Measurements from ENCODE around the gene NCKAP5. TPM values are rescaled to one million over a fixed set of nuclear protein-coding genes. Genes with fewer than 3 reads are reported as not detected.
"Not testable (repeated sequence)": the region's sequence is repeated elsewhere in the genome, so short reads cannot be mapped to it uniquely, and the experiment has no call there.

Gene NCKAP5
- total RNA-seq, 2 donors from 2014 or later, result not detected

DNA sequence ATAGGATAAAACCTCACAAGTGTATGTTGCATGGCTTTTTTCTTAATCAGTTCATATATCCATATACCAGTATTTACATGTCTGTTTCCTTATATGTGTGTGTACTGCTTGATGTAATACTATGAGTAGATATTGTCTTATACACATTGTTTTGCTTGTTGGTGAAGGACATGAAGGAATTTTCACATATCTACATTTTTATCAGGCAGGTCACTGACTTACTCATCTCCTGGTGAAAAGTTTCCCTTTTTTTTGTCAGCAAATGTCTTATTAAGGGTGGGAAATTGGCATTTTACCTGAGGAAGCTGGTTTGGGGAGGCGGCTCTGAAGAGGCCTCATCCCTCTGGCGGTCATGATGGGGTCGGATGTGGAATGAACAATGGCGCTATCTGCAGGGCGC lies 836.8 kb downstream of the NCKAP5 start:
- no peak for DNase-seq (ENCODE audit: low spot score)
- Mint-ChIP-seq H3K36me3 (no peaks in the 10 kb centered on the region), H3K9me3 (peaks cover 8% of the 10 kb centered on the region), H3K4me3 (no peak overlapping the region), H3K4me1 (ENCODE audit: low read depth in 2 of 2) (no peaks in the 10 kb centered on the region), H3K27me3 (no peaks in the 10 kb centered on the region), H3K27ac (no peak overlapping the region)
- no peak for ATAC-seq

DNA sequence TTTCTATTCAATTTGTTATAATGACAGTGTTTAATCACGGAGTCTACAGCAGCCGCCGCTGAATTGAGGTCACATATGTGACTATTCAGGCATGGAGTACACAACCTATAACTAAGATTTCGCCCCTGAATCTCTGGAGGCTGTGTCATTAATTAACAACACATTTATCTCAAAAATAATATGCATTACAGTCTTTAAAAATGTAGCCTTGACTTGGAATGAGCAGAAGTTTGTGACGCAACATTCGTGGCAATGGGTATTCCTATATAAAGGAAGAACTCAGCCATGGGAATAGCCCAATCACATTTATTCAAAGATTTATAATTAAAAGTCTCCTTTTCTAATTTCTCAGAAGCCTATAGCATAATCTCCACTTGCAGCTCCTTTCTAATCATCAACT lies 837.7 kb downstream of the NCKAP5 start:
- DNase-seq (ENCODE audit: low spot score), result no peak
- Mint-ChIP-seq H3K27me3 (no peaks in the 10 kb centered on the region), H3K4me1 (ENCODE audit: low read depth in 2 of 2) (no peaks in the 10 kb centered on the region), H3K4me3 (no peak overlapping the region), H3K27ac (no peak overlapping the region), H3K9me3 (peaks cover 8% of the 10 kb centered on the region), H3K36me3 (no peaks in the 10 kb centered on the region)
- no peak for ATAC-seq

DNA sequence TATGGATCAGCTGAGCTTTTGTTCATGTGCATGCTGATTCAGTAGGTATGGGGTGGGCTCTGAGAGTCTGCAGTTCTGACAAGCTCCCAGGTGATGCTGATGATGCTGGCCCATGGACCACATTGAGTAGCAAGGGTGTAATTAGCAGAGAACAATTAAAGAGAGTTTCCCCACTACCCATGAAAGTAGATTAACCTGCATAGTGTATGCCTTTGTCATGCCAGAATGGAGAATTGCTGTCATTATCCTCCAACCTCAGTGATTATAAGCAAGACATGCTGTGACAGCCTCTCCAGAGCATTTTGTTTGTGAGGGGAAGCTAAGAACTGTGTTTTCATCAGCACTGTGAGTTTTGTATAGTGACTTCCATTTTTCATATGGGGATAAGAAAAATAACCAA lies 838.7 kb downstream of the NCKAP5 start:
- Mint-ChIP-seq H3K4me1 (ENCODE audit: low read depth in 2 of 2) (no peaks in the 10 kb centered on the region), H3K36me3 (no peaks in the 10 kb centered on the region), H3K27ac (no peak overlapping the region), H3K4me3 (no peak overlapping the region), H3K9me3 (peaks cover 8% of the 10 kb centered on the region), H3K27me3 (no peaks in the 10 kb centered on the region)
- ATAC-seq (no peak), DNase-seq (ENCODE audit: low spot score) (no peak)

DNA sequence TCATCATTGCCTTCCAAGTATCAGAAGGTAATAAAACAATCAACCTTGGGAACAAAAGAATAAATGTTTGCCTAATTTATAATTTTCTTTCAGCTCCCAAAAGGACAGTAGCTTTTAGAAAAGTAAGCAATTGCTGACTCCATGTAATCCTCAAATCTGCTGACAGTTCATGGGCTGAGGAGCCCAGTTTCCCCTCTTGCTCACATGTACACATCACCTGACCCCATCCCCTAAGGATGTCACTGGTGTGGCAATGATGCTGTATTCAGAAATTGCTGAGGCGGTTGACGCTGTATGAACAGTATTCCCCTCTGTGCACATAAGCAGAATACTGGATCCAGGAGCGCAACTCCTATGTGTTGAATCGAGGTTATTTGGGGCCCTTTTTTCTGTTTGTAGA lies 842.1 kb downstream of the NCKAP5 start:
- no peaks in the 10 kb centered on the region for H3K4me1 Mint-ChIP-seq (ENCODE audit: low read depth in 2 of 2)
- ATAC-seq (no peak), DNase-seq (ENCODE audit: low spot score) (no peak)
- H3K36me3 Mint-ChIP-seq, result no peaks in the 10 kb centered on the region
- no peaks in the 10 kb centered on the region for H3K27me3 Mint-ChIP-seq
- H3K4me3 Mint-ChIP-seq, result no peak overlapping the region
- H3K9me3 Mint-ChIP-seq, result peaks cover 6% of the 10 kb centered on the region
- no peak overlapping the region for H3K27ac Mint-ChIP-seq

DNA sequence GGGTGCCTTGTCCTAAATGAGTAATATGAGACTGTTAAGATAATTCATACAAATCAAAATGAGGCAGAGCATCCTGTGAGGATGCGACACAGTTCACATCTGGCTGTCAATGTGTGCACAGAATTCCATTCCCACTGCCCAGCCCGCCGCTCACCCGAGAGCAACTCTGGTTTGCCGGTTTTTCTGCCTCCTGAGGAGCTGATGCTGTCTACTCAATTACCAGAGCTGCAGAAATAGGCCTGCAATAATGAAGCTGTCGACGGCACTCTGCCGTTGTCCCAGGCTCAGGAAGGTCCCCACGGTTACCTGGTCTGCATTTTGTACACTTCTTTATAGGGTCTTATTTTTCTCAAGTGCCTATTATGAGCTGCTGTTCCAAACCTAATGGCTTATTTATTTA lies 842.5 kb downstream of the NCKAP5 start:
- no peaks in the 10 kb centered on the region for H3K27me3 Mint-ChIP-seq
- peaks cover 6% of the 10 kb centered on the region for H3K9me3 Mint-ChIP-seq
- H3K4me1 Mint-ChIP-seq (ENCODE audit: low read depth in 2 of 2), result no peaks in the 10 kb centered on the region
- DNase-seq (ENCODE audit: low spot score) (no peak), ATAC-seq (no peak)
- H3K4me3 Mint-ChIP-seq, result no peak overlapping the region
- no peak overlapping the region for H3K27ac Mint-ChIP-seq
- no peaks in the 10 kb centered on the region for H3K36me3 Mint-ChIP-seq

DNA sequence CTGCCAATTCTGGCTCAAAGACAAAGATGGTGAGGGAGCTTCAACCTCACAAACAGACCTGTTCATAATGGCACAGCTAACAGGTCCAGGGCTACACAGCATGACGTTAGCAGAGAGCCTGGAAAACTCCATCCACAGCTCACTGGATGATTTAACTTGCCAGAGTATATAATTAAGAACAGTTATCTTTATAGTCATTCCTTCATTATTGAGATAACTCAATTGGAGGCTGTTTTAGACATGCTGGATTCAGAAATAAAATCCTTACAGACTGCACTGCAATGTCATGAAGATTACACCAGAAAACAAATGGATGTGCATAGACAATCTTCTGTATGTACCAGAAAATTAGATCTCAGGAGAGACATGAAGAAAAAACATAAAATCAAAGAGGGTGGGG lies 843.1 kb downstream of the NCKAP5 start:
- no peaks in the 10 kb centered on the region for H3K4me1 Mint-ChIP-seq (ENCODE audit: low read depth in 2 of 2)
- no peak for DNase-seq (ENCODE audit: low spot score)
- no peak overlapping the region for H3K4me3 Mint-ChIP-seq
- no peaks in the 10 kb centered on the region for H3K27me3 Mint-ChIP-seq
- H3K27ac Mint-ChIP-seq, result no peak overlapping the region
- H3K36me3 Mint-ChIP-seq, result no peaks in the 10 kb centered on the region
- ATAC-seq, result no peak
- peaks cover 7% of the 10 kb centered on the region for H3K9me3 Mint-ChIP-seq

DNA sequence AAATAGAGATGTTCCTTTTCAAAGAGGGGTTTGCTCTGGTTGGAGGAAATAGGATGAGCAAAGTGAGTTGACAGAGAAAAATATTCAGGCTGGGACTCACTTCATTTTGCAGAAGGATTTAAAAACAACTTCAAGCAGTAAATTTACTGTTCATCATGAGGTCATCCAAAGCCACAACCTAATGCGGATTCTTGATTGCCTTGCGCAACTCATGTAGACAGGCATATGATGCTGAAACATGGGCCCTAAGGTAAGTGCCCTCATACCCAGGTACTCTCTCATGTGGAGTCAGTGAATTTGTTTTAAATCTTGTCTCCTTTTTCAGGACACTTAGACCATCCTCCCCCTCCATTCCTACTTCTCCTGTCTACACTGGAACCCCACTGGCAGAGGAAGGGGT lies 846.3 kb downstream of the NCKAP5 start:
- Mint-ChIP-seq H3K36me3 (no peaks in the 10 kb centered on the region), H3K4me1 (ENCODE audit: low read depth in 2 of 2) (no peaks in the 10 kb centered on the region), H3K27ac (no peak overlapping the region), H3K27me3 (no peaks in the 10 kb centered on the region), H3K9me3 (peaks cover 10% of the 10 kb centered on the region), H3K4me3 (no peak overlapping the region)
- DNase-seq (ENCODE audit: low spot score) (no peak), ATAC-seq (no peak)

DNA sequence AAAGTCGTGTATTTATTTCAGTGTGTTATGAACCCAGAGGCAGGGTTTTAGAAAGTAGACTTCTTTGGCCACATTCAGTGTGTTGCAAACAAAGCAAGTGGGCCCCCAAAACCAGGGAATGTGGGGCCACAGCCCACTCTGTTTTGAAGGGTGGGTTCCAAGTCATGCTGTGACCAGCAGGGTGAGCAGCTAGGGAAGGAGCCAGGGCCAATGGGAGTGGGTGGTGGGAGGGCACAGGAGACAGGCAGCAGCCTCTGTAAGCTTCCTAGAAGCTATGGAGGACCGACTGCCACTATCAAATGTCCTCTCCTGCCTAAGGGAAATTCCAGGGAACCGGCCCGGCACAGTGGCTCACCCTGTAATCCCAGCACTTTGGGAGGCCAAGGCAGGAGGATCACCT lies 847.9 kb downstream of the NCKAP5 start:
- ATAC-seq, result no peak
- Mint-ChIP-seq H3K27ac (no peak overlapping the region), H3K27me3 (no peaks in the 10 kb centered on the region), H3K36me3 (no peaks in the 10 kb centered on the region), H3K4me1 (ENCODE audit: low read depth in 2 of 2) (no peaks in the 10 kb centered on the region), H3K9me3 (peaks cover 10% of the 10 kb centered on the region), H3K4me3 (no peak overlapping the region)
- DNase-seq (ENCODE audit: low spot score), result no peak

DNA sequence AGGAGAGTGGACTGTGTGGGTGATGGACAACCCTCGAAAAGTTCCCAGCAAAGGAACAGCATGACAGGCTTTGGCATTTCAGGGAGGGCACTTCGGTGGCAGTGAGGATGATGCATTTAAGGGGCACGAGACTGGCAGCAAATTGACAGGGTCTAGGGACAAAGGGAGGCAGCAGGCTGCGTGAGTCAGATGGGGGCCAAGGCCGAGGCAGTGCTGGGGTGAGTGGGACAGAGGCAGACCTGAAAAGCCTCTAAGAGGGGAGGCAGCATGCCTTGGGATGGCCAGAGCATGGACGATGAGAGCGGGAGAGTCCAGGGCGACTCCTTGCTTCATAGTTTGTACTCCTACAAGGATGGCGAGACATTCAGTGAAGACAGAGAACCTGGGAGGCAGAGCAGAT lies 848.8 kb downstream of the NCKAP5 start:
- ATAC-seq, result no peak
- H3K27me3 Mint-ChIP-seq, result no peaks in the 10 kb centered on the region
- no peaks in the 10 kb centered on the region for H3K36me3 Mint-ChIP-seq
- no peaks in the 10 kb centered on the region for H3K4me1 Mint-ChIP-seq (ENCODE audit: low read depth in 2 of 2)
- no peak overlapping the region for H3K4me3 Mint-ChIP-seq
- peaks cover 10% of the 10 kb centered on the region for H3K9me3 Mint-ChIP-seq
- DNase-seq (ENCODE audit: low spot score), result no peak
- H3K27ac Mint-ChIP-seq, result no peak overlapping the region

DNA sequence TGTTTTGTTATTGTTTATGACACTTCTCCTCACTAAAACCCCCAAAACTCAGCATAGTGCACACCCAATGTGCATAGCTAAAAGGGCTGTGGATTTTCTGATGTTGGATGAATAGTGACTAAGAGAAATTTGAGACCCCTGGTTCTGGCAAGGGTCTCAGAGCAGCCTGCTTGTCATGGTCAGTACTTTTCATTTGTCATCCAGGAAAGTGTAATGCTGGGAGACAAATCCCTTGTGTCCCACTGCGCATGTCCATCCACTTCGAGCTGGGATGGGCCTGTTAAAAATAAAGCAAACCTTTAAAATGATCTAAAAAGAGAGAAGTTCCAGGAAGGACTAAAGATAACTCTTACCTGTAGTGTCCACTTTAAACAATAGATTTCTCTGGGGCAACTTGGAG lies 851.3 kb downstream of the NCKAP5 start:
- no peaks in the 10 kb centered on the region for H3K36me3 Mint-ChIP-seq
- no peak overlapping the region for H3K4me3 Mint-ChIP-seq
- no peaks in the 10 kb centered on the region for H3K27me3 Mint-ChIP-seq
- ATAC-seq (no peak), DNase-seq (ENCODE audit: low spot score) (no peak)
- no peaks in the 10 kb centered on the region for H3K4me1 Mint-ChIP-seq (ENCODE audit: low read depth in 2 of 2)
- H3K9me3 Mint-ChIP-seq, result peaks cover 6% of the 10 kb centered on the region
- no peak overlapping the region for H3K27ac Mint-ChIP-seq

DNA sequence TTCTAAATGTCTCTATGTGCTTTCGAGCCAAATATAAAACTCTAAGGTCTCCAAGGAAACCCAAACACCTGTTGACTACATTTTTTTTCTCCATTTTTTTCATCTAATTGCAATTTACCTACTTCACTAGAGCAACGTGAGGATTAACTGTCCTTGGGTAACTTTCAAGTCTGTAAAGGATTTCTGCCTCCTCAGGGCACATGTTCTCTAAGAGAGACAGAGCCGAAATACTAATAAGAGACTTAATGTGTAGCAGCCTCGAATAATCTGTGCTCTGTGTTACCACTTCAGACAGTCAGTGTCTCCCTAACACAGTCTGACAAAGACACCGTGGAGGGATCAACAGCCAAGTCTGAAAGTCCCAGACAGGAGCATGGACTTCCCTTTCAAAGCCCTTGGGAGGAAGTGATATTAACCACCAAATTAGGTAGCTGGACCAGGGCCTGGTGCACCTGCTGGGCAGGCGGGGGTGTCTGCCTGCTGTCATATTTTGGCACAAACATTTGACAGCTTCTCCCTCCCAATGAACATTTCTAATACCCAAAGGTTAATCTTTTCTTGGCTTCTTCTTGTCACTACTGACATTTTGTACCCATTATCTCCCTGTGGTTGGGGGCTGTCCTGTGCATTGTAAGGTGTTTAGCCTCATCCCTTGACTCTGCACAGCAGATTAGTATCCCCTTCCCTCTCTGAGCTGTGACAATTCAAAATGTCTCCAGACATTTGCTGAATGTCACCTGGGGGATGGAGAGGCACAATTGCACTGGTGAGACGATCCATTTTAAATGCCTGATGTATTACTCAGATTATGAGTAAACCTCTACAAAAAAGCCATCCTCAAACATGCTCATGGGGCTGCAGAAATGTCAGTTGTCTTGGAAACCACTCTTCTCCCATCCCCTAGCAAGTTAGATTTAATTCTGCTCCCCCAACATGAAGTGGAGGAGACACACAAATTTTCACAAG lies 852.6 kb downstream of the NCKAP5 start:
- DNase-seq (ENCODE audit: low spot score) (no peak), ATAC-seq (no peak)
- Mint-ChIP-seq H3K27me3 (no peaks in the 10 kb centered on the region), H3K27ac (no peak overlapping the region), H3K4me3 (no peak overlapping the region), H3K4me1 (ENCODE audit: low read depth in 2 of 2) (no peaks in the 10 kb centered on the region), H3K36me3 (no peaks in the 10 kb centered on the region), H3K9me3 (peaks cover 6% of the 10 kb centered on the region)

DNA sequence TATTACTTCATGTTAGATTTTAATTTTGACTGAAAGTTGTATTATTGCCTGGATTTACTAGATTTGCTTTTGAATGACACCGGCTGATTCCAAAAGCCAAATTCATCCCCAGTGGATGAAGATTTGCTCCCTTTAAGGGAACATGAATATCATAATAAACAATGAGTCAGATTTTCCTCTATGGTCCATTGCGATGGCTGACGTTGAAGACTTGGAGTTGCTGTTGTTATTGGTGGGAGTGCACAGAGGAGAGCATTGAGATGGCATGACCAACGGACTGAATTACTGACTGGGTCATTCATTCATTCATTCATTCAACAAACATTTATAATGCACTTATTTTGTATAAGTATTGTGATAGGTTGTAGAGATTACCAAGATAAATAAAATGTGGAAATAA lies 864.9 kb downstream of the NCKAP5 start:
- Mint-ChIP-seq H3K4me3 (no peak overlapping the region), H3K36me3 (no peaks in the 10 kb centered on the region), H3K27me3 (no peaks in the 10 kb centered on the region), H3K9me3 (peaks cover 7% of the 10 kb centered on the region), H3K4me1 (ENCODE audit: low read depth in 2 of 2) (no peaks in the 10 kb centered on the region), H3K27ac (no peak overlapping the region)
- DNase-seq (ENCODE audit: low spot score), result no peak
- ATAC-seq, result no peak

DNA sequence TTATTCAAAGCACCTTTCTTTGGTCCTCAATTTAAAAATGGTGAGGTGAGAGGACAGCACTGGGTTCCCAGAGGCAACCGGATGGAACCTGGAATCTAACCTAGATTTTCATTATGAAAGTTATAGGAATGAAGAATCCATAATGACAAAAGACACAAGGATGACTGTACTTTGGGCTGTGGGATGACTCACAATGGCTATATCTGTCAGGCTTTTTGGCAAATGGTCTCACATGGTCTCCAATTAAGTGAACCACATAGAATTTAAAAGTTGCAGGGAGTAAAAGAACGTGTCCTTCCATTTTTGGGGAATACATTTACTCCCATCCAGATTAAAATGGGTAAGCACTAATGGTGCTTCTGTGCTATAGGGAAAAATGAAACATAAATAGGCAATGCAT lies 866.5 kb downstream of the NCKAP5 start:
- no peak overlapping the region for H3K4me3 Mint-ChIP-seq
- H3K27me3 Mint-ChIP-seq, result no peaks in the 10 kb centered on the region
- H3K27ac Mint-ChIP-seq, result no peak overlapping the region
- H3K4me1 Mint-ChIP-seq (ENCODE audit: low read depth in 2 of 2), result no peaks in the 10 kb centered on the region
- DNase-seq (ENCODE audit: low spot score) (no peak), ATAC-seq (no peak)
- H3K9me3 Mint-ChIP-seq, result peaks cover 7% of the 10 kb centered on the region
- H3K36me3 Mint-ChIP-seq, result no peaks in the 10 kb centered on the region

DNA sequence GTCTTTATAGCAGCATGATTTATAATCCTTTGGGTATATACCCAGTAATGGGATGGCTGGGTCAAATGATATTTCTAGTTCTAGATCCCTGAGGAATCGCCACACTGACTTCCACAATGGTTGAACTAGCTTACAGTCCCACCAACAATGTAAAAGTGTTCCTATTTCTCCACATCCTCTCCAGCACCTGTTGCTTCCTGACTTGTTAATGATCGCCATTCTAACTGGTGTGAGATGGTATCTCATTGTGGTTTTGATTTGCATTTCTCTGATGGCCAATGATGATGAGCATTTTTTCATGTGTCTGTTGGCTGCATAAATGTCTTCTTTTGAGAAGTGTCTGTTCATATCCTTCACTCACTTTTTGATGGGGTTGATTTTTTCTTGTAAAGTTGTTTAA lies 868.5 kb downstream of the NCKAP5 start:
- not testable (repeated sequence) for ATAC-seq; H3K27ac Mint-ChIP-seq; H3K27me3 Mint-ChIP-seq; H3K4me3 Mint-ChIP-seq; H3K9me3 Mint-ChIP-seq; H3K36me3 Mint-ChIP-seq; DNase-seq (ENCODE audit: low spot score); H3K4me1 Mint-ChIP-seq (ENCODE audit: low read depth in 2 of 2)

DNA sequence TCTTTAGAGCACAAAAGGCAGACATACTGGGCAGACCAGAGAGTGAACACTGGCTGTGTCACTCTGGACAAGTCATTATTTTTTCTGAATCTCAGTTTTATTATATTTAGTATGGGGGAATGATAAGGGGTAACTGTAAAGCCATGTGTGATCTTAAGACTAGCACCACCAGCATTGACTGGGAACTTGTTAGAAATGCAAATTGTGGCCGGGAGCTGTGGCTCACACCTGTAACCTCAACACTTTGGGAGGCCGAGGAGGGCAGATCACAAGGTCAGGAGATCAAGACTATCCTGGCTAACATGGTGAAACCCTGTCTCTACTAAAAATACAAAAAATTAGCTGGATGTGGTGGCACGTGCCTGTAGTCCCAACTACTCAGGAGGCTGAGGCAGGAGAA lies 869.9 kb downstream of the NCKAP5 start:
- not testable (repeated sequence) for H3K27ac Mint-ChIP-seq; DNase-seq (ENCODE audit: low spot score); ATAC-seq; H3K9me3 Mint-ChIP-seq; H3K4me1 Mint-ChIP-seq (ENCODE audit: low read depth in 2 of 2); H3K4me3 Mint-ChIP-seq; H3K27me3 Mint-ChIP-seq; H3K36me3 Mint-ChIP-seq

Measured in natural killer cell treated with Interleukin-12 subunit alpha and Interleukin-12 subunit beta and Interleukin-15 and Interleukin-18, amount 100 ng/mL, for 72 hours (primary cell).